WI38 (cell line): ENCODE results near the gene PRAC2.

ENCODE experiments used
- H3K4me3 ChIP-seq: 2 replicates; pipeline ENCODE4 v1.5.1; 2011; ENCODE audit warnings: low read depth, mild to moderate bottlenecking, control low read depth, low read length
- TF ChIP-seq, protein P1 (sequence below): IDR thresholded peaks from 2 replicates; pipeline ENCODE4 v1.5.1; 2012; ENCODE audit warnings: low read depth, mild to moderate bottlenecking, control low read depth, low read length

The PRAC2 gene

DNA sequence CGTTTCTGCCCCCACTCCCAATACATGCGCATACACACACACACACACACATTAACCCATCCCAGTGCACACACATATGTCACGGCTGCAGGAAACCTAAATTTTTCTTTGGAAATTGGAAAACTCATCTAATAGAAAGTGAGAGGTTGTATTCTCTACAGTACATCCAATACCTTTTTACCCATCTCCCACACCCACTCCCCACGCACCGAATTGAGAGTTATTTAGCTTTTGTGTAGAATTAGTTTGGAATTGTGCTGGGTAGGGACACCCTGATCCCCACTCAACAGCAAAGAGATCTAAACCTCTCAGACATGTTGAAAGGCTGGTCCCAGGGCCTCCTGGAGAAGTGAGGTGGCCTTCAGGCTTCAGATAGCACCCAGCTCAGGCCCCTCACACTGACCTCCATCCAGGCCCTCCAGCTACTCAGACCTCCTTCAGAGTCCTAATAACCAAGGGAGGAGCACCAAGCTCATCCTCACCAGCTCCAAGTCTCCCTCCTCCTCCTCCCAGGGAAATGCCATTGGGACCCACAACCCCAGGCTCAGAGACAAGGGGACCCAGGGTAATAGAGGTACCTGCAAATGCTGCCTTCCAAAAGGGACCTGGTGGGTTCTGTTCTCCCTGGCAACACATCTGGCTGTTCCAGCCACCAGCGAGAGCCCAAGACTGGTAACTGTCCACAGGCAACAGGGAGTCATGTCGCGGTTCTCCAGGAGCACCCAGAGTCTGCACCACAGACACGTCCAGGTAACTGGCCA lies 4.6 kb downstream of the PRAC2 start:
- no peak overlapping the region for H3K4me3 ChIP-seq
- TF ChIP-seq, protein P1, sequence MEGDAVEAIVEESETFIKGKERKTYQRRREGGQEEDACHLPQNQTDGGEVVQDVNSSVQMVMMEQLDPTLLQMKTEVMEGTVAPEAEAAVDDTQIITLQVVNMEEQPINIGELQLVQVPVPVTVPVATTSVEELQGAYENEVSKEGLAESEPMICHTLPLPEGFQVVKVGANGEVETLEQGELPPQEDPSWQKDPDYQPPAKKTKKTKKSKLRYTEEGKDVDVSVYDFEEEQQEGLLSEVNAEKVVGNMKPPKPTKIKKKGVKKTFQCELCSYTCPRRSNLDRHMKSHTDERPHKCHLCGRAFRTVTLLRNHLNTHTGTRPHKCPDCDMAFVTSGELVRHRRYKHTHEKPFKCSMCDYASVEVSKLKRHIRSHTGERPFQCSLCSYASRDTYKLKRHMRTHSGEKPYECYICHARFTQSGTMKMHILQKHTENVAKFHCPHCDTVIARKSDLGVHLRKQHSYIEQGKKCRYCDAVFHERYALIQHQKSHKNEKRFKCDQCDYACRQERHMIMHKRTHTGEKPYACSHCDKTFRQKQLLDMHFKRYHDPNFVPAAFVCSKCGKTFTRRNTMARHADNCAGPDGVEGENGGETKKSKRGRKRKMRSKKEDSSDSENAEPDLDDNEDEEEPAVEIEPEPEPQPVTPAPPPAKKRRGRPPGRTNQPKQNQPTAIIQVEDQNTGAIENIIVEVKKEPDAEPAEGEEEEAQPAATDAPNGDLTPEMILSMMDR: no peak

DNA sequence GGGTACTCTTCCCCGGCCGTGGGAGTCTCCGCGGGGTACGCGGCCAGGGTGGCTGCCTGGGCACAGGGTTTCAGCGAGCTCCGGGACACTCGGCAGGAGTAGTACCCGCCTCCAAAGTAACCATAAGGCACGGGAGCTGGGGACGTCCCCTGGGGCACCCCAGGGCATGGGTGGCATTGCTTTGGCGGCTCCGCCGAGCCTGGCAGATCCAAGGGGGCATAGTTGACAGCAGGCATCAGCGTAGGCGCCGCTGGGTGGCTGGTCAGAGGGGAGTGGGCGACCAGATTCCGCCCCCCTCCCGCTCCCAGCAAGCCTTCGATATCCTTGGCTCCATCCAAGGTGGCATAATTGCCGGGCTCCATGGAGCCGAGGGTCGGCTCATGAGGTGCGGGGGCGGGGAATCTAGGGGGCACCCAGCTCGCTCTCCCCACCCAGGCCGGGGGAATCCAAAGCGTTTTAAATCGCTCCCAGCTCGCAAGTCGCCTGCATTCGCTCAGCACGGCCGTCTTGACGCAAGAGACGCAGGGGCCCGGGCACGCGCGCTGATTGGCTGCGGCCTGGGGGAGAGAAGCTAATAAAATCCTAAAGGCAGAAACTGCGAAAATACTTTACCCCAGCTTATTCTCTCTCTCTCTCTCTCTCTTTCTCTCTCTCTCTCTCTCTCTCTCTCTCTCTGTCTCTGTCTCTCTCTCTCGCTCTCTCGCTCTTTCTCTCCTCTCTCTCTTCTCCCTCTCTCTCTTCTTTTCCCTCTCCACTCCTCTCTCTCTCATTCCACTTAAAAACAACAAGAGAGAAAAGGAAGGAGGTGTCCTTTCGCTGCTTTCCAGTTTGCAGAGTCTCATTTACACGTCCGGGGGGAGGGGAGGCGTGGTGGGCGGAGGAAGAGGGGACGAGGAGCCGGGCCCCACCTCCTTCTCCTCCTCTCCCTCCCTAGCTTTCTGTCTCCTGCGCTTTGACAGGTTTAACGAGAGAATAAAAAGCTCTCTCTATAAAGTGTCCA lies 5.5 kb downstream of the PRAC2 start, which contains the start of gene HOXB13:
TSS of gene HOXB13 (minus strand) at position 519 of the 1,000 bp plus-strand sequence. CDS start at position 362, 157 bp downstream.
- H3K4me3 ChIP-seq: peak within 1 kb of the TSS; percentile 22; the same call in 1 of the 2 replicates

DNA sequence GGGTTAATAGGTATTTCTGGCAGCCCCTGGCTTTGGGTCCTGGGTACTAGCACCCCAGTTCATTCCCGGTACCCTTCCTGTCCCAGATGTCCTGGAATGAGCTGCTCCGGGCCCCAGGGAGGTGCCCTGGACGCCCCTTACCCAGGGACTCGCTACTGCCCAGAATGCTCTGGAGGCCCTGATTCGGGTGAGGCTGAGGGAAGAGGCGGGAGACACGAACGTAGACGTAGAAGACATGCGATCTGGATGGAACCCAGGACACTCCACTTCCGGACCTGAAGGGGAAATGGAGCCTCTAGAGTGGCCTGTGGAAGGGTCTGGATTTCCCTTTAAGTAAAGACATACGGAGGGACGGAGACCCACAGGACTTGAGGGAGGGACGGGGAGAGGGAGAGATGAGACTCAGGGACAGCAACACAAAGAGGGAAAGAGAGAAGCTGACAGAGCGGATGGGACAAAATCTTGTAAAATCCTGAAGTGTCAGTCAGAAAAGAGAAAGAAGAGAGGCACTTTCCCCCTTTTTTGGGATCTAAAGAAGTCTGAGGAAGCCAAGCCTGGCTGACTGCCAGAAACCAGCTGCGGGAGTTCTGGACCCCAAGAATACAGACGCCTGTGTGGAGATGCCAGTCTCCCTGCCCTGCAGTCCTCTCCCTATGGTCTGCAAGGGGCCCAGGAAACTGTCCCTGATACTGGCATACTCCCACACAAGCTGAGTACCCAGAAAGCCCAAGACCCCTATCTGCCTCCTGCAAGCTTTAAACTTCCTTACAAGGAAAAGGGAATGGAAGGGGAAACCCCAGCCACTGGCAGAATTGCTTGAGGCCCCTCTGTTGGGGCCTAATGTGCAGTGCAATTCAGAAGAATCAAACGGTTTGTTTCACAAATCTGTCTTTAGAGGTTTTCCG lies 6.6 kb downstream of the PRAC2 start:
- no peak overlapping the region for H3K4me3 ChIP-seq
- TF ChIP-seq, protein P1: no peak

More for the DNA sequence above, 5.5 kb downstream of the PRAC2 start, which contains the start of gene HOXB13:
- TF ChIP-seq, protein P1: no peak

DNA sequence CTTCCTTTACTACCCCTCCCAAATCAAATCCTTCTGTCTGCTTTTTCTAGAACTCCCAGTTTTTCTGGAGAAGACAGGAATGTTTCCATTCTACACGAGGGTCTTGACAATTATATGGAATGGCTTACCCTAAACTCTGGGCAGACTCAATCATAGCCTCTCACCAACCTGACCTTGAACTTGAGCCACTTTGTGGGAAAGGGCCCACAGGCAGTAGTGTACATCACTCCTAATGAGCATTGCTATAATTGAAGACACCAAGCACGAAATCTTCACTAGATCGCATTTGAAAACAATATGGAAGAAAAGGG lies 7.2 kb downstream of the PRAC2 start:
- TF ChIP-seq, protein P1: no peak
- no peak overlapping the region for H3K4me3 ChIP-seq

DNA sequence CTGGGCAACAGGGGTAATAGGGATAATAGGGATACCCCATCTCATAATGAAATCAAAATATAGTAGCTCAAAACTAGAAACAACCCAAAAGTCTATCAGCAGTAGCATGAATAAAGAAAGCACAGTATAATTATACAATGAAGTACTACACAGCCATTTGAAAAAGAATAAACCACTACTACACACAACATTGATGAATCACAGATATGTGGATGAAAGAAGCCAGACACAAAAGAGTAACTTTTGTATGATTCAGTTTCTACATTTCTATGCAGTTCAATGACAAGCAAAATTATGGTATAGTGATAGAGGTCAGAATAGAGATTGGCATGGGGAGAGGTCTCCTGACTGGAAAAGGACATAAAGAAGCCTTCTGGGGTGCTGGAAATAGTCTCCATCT lies 8.4 kb downstream of the PRAC2 start:
- H3K4me3 ChIP-seq: no peak overlapping the region
- TF ChIP-seq, protein P1: no peak

DNA sequence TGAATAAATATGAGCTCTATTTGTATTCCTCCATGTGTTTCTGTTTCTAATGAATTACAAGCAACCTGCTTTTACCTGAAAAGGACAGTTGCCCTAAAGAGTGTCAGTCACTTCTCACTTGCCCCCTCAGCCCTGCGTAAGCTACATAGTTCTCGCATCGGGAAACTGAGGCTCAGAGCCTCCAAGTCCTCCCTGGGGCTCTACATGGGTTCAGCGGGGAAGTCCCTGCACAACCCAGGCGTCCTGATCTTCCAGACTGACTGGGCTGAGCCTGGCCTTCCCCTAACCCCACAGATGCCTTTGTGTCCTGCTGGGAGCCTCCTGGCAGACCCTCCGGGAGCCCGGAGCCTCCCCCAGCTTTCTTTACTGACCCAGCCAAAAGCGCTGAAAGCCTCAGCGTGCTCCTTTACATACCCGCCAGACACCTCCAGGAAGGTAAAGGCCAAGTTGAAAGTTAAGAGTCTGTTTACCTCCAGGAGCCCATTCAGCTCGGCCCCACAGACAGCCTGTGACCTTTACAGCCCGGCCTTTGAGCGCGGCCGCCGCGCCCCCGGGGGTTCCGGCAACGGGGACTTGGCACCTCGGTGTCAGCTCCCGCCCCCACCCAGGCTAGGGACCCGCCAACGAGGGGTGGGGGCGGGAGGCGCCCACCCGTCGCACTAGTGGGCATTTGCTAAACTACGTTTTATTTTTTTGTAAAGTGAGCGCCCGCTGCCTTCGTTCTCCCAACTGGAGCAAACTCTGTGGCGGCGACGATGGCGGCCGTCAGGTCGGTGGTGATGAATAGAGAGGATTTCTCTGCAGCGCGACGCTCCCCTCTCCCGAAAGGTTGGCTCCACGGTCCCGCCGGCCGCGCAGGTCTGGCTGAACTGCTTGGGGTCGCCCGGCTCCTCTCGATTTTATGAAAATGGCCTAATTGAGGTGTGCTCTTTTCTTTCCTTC lies 10.0 kb downstream of the PRAC2 start:
- TF ChIP-seq, protein P1: no peak
- H3K4me3 ChIP-seq: no peak overlapping the region
